Measurements from ENCODE around the gene CLASP2. TPM values are rescaled to one million over a fixed set of nuclear protein-coding genes. Genes with fewer than 3 reads are reported as not detected.

The CLASP2 gene
- total RNA-seq, 4 donors from 2014 or later: 49.5 to 66.5 (median 65.8) TPM

GRCh38 chr3:33737146-33737545 is 19.1 kb upstream of the CLASP2 start:
- TF ChIP-seq CTCF (IDR thresholded peaks at IDR 0.05; ENCODE audit: low read depth): no peak

GRCh38 chr3:33732394-33732793 is 14.3 kb upstream of the CLASP2 start:
- no peak for TF ChIP-seq CTCF (IDR thresholded peaks at IDR 0.05; ENCODE audit: low read depth)

- no peak for TF ChIP-seq CTCF (IDR thresholded peaks at IDR 0.05; ENCODE audit: low read depth)
Observed at GRCh38 chr3:33729993-33730392, 11.9 kb upstream of the CLASP2 start.

GRCh38 chr3:33724256-33724655 is 6.2 kb upstream of the CLASP2 start:
- TF ChIP-seq CTCF (IDR thresholded peaks at IDR 0.05; ENCODE audit: low read depth): no peak

GRCh38 chr3:33722626-33723370 is 4.7 kb upstream of the CLASP2 start:
- no peak for TF ChIP-seq CTCF (IDR thresholded peaks at IDR 0.05; ENCODE audit: low read depth)

- no peak for TF ChIP-seq CTCF (IDR thresholded peaks at IDR 0.05; ENCODE audit: low read depth)
Observed at GRCh38 chr3:33722191-33722590, 4.1 kb upstream of the CLASP2 start.

GRCh38 chr3:33718595-33718907 is 497 bp upstream of the CLASP2 start:
- no peak for TF ChIP-seq CTCF (IDR thresholded peaks at IDR 0.05; ENCODE audit: low read depth)
